HUES6 (cell line): ENCODE results near the gene PDE10A.

Source experiments
- H3K27ac ChIP-seq: 2 replicates; pipeline ENCODE4 v1.7.0; 2013; ENCODE audit warnings: low read depth, mild to moderate bottlenecking, low read length, inconsistent platforms
- H3K27me3 ChIP-seq: 2 replicates; pipeline ENCODE4 v1.6.1; 2013; ENCODE audit warnings: low read length; ENCODE audit not compliant: control insufficient read depth, insufficient read depth
- H3K36me3 ChIP-seq: 2 replicates; pipeline ENCODE4 v1.6.1; 2013; ENCODE audit warnings: low read length; ENCODE audit not compliant: control insufficient read depth, insufficient read depth
- H3K4me1 ChIP-seq: 2 replicates; pipeline ENCODE4 v1.6.1; 2013; ENCODE audit warnings: low read length; ENCODE audit not compliant: control insufficient read depth, insufficient read depth
- H3K4me3 ChIP-seq: 2 replicates; pipeline ENCODE4 v1.5.1; 2013; ENCODE audit warnings: low read depth, low read length
- H3K9ac ChIP-seq: one replicate; pipeline ENCODE4 v1.6.1; 2013; ENCODE audit warnings: mild to moderate bottlenecking, low read length
- H3K9me3 ChIP-seq: 2 replicates; pipeline ENCODE4 v1.6.1; 2013; ENCODE audit warnings: low read depth, low read length; ENCODE audit not compliant: control insufficient read depth, insufficient read depth

PDE10A gene

DNA sequence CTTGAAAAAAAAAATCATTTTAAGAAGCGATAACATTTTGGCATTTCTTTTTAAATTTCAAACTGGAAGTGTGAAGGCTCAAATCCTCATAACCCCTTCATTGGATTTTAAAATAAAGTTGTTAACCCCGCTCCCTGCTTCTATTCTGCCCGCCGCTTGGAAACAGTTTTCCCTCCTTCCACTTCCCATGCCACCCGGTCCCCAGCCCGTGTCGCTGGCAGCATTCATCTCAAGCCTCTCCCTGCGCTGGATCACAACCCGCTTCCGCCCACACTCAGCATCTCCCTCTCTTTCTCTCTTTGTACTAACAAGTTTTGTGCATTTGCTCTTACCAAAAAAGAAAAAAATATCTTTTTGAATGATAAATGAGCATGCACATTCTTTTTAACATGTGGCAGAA is 15.4 kb upstream of the PDE10A start:
- no peak overlapping the region for H3K27ac ChIP-seq
- H3K4me1 ChIP-seq: peaks cover 16% of the 10 kb centered on the region; the same call in 1 of the 2 replicates
- no peak overlapping the region for H3K4me3 ChIP-seq
- H3K9me3 ChIP-seq: no peaks in the 10 kb centered on the region
- H3K9ac ChIP-seq: no peak overlapping the region
- 0 out of 2 replicates have a peak, but pooled peaks cover 4% of the 10 kb centered on the region for H3K27me3 ChIP-seq
- no peaks in the 10 kb centered on the region for H3K36me3 ChIP-seq

DNA sequence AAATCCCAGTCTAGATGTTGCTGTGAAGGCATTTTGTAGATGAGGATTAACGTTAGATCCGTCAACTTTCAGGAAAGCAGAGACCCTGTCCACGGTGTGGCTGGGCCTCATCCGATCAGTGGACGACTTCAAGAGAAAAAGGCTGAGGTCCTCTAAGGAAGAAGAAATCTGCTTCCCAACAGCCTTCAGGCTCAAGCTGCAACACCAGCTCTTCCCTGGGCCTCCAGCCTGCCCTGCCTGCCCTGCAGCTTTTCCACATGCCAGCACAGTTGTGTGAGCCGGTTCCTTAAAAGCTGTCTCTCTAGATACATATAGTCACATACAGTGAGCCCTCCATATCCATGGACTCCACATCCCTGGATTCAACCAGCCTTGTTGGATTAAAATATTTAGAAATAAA is 14.1 kb upstream of the PDE10A start:
- Histone ChIP-seq H3K27ac (no peak overlapping the region), H3K4me1 (peaks cover 16% of the 10 kb centered on the region; the same call in 1 of the 2 replicates), H3K36me3 (no peaks in the 10 kb centered on the region), H3K9me3 (no peaks in the 10 kb centered on the region), H3K9ac (no peak overlapping the region), H3K4me3 (no peak overlapping the region), H3K27me3 (0 out of 2 replicates have a peak, but pooled peaks cover 4% of the 10 kb centered on the region)

- Histone ChIP-seq H3K27me3 (0 out of 2 replicates have a peak, but pooled peaks cover 4% of the 10 kb centered on the region), H3K4me1 (peaks cover 16% of the 10 kb centered on the region; the same call in 1 of the 2 replicates), H3K36me3 (no peaks in the 10 kb centered on the region), H3K9ac (no peak overlapping the region), H3K27ac (no peak overlapping the region), H3K9me3 (no peaks in the 10 kb centered on the region), H3K4me3 (no peak overlapping the region)
Measured at GRCh38 chr6:165676435-165677068, 13.5 kb upstream of the PDE10A start.

DNA sequence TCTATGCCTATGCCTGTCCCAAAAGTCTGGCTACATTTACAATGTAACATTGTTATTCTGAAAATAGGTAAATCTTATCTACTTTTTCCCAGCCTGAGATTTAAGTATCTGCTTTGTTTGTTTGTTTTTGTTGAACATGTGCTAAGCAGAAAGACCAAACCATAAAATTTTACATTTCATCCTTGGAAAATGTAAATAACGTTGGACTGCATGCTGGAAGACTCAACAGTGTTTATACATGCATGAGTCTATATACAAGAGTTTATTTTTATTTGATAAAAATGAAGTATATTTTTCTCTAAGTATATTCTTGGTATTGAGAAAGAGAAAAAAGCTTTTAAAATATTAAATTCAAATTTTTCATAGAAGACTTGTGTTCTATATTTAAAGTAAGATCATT is 12.1 kb upstream of the PDE10A start:
- H3K36me3 ChIP-seq: no peaks in the 10 kb centered on the region
- H3K27me3 ChIP-seq: 0 out of 2 replicates have a peak, but pooled peaks cover 4% of the 10 kb centered on the region

GRCh38 chr6:165674155-165675029 is 11.4 kb upstream of the PDE10A start:
- 0 out of 2 replicates have a peak, but pooled peaks cover 4% of the 10 kb centered on the region for H3K27me3 ChIP-seq
- H3K4me3 ChIP-seq: no peak overlapping the region
- no peaks in the 10 kb centered on the region for H3K36me3 ChIP-seq
- peaks cover 18% of the 10 kb centered on the region for H3K4me1 ChIP-seq
- no peak overlapping the region for H3K27ac ChIP-seq
- no peak overlapping the region for H3K9ac ChIP-seq
- H3K9me3 ChIP-seq: no peaks in the 10 kb centered on the region

More for the DNA sequence above, 12.1 kb upstream of the PDE10A start:
- no peak overlapping the region for H3K27ac ChIP-seq
- H3K9ac ChIP-seq: no peak overlapping the region
- peaks cover 17% of the 10 kb centered on the region for H3K4me1 ChIP-seq
- no peaks in the 10 kb centered on the region for H3K9me3 ChIP-seq
- no peak overlapping the region for H3K4me3 ChIP-seq

DNA sequence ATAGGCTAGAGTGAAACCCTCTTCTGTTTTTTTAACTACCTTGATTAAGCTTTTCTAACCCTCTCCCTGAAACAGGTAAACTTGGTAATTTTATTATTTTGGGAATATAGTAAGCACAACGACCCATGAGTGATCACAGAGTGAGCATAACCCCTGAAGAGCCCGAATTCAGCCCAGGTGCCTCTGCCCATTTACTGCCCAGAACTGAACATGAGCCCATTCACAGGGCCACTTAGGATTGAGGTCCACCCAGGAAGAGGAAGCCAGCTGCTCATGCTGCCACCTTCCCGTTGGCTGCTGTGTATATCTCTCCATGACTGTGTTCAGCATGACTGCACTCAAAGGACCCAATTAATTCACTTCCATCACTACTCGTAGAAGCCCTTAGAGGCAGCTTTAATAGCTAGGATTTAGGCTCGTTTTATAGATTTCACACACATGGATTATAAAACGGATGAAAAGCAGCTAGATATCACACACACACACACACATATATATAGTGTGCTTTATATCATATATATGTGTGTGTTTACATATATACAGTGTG is 8.3 kb upstream of the PDE10A start:
- no peak overlapping the region for H3K9ac ChIP-seq
- peaks cover 9% of the 10 kb centered on the region for H3K27me3 ChIP-seq
- H3K4me3 ChIP-seq: no peak overlapping the region
- no peaks in the 10 kb centered on the region for H3K9me3 ChIP-seq
- no peaks in the 10 kb centered on the region for H3K36me3 ChIP-seq
- H3K27ac ChIP-seq: no peak overlapping the region
- H3K4me1 ChIP-seq: peaks cover 14% of the 10 kb centered on the region

GRCh38 chr6:165668951-165669350 is 5.9 kb upstream of the PDE10A start:
- Histone ChIP-seq H3K36me3 (no peaks in the 10 kb centered on the region), H3K27ac (no peak overlapping the region), H3K27me3 (peaks cover 32% of the 10 kb centered on the region)

GRCh38 chr6:165665384-165665672 is 2.3 kb upstream of the PDE10A start:
- H3K27me3 ChIP-seq: peaks cover 62% of the 10 kb centered on the region
- peaks cover 34% of the 10 kb centered on the region for H3K4me1 ChIP-seq
- H3K36me3 ChIP-seq: no peaks in the 10 kb centered on the region
- H3K9ac ChIP-seq: no peak overlapping the region
- H3K9me3 ChIP-seq: no peaks in the 10 kb centered on the region
- no peak overlapping the region for H3K27ac ChIP-seq
- H3K4me3 ChIP-seq: peak overlapping the region; percentile 71; the same call in 1 of the 2 replicates

More at GRCh38 chr6:165668951-165669350, 5.9 kb upstream of the PDE10A start:
- H3K9me3 ChIP-seq: no peaks in the 10 kb centered on the region
- no peak overlapping the region for H3K4me3 ChIP-seq
- H3K4me1 ChIP-seq: peaks cover 26% of the 10 kb centered on the region
- H3K9ac ChIP-seq: no peak overlapping the region

DNA sequence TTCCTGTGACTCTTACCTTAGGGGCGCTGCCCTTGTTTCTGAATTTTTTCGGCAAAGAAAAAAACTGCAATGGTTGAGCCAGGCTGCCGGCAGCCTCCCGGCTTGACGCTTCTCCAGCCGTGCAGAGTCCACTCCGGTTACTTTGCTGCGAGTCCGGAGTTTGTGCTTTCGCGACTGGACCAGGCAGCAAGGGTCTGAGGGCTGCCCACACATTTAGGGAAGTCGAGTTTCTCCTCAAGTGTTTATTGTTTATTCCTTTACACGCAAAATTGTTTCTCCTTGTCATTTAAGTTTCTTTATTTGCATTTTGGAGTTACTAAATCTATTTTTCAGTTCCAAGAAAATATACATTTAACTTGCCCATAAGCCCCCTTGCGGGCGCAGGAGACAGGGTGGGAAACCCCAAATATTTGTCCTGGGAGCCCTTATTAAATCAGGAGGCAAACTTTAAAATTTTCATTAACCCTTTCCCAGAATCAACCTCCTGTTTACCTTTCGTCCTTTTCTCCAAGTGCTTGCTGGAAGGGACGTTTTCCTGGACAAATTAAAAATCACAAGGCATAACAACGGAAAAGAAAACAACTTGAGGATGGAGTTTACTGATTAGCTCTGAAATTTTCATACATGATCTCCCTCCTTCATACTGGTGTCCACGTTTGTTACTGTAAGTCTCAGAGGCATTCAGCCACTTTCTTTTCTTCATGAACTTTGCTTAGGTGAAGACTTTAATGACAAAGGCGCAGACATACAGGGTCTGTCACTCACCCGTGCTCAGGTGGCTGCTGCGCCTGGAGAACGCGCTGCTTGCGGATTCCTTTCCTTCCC is 1.7 kb upstream of the PDE10A start:
- peaks cover 67% of the 10 kb centered on the region for H3K27me3 ChIP-seq
- H3K4me1 ChIP-seq: peaks cover 30% of the 10 kb centered on the region
- H3K36me3 ChIP-seq: no peaks in the 10 kb centered on the region
- H3K27ac ChIP-seq: no peak overlapping the region
- no peaks in the 10 kb centered on the region for H3K9me3 ChIP-seq
- no peak overlapping the region for H3K9ac ChIP-seq
- peak overlapping the region; percentile 71 for H3K4me3 ChIP-seq

- H3K4me1 ChIP-seq: peaks cover 33% of the 10 kb centered on the region
- H3K36me3 ChIP-seq: no peaks in the 10 kb centered on the region
- H3K27ac ChIP-seq: no peak overlapping the region
- no peaks in the 10 kb centered on the region for H3K9me3 ChIP-seq
- H3K27me3 ChIP-seq: peaks cover 76% of the 10 kb centered on the region
- peak overlapping the region; percentile 71 for H3K4me3 ChIP-seq
- H3K9ac ChIP-seq: peak overlapping the region; percentile 34
Measured at GRCh38 chr6:165663736-165664558, 906 bp upstream of the PDE10A start.
